Measurements from ENCODE around the gene C3. TPM values are rescaled to one million over a fixed set of nuclear protein-coding genes. Genes with fewer than 3 reads are reported as not detected.
"Not testable (repeated sequence)": the region's sequence is repeated elsewhere in the genome, so short reads cannot be mapped to it uniquely, and the experiment has no call there.

The C3 gene
- total RNA-seq, 2 experiments from 2014 or later: 0.34 to 1.1 TPM

- Mint-ChIP-seq H3K4me1 (ENCODE audit: low read depth) (peaks cover 22% of the 10 kb centered on the region), H3K4me3 (no peak overlapping the region), H3K27ac (no peak overlapping the region), H3K36me3 (ENCODE audit: low read depth) (peaks cover 35% of the 10 kb centered on the region), H3K9me3 (peaks cover 7% of the 10 kb centered on the region), H3K27me3 (no peaks in the 10 kb centered on the region)
- intact Hi-C loops (cut with micrococcal nuclease): loop anchor here (5.0 kb wide), 1 partner anchor 74 kb away; the partner anchor contains the start of genes GPR108 and TRIP10
- TF ChIP-seq CTCF (IDR thresholded peaks at IDR 0.05): no peak
- ATAC-seq (peak; percentile 40), DNase-seq (peak; percentile 74)
- POLR2A ChIA-PET: interaction anchor here (0.6 to 2.1 kb wide), 3 partner anchors 9 to 23 kb away, joined by 3 to 5 read pairs (median 3); no protein-coding TSS in a partner anchor
- CTCF ChIA-PET: interaction anchor here (1.0 to 1.8 kb wide), 4 partner anchors 10 to 201 kb away, joined by 3 to 5 read pairs (median 4); no protein-coding TSS in a partner anchor
Observed at GRCh38 chr19:6663236-6664201, 56.9 kb downstream of the C3 start.

GRCh38 chr19:6662702-6663101 lies 57.7 kb downstream of the C3 start:
- H3K4me1 Mint-ChIP-seq (ENCODE audit: low read depth): peaks cover 27% of the 10 kb centered on the region
- no peak for DNase-seq
- no peak for TF ChIP-seq CTCF (IDR thresholded peaks at IDR 0.05)
- intact Hi-C loops (cut with micrococcal nuclease): loop anchor here (5.0 kb wide), 1 partner anchor 75 kb away; the partner anchor contains the start of genes GPR108 and TRIP10
- peaks cover 34% of the 10 kb centered on the region for H3K36me3 Mint-ChIP-seq (ENCODE audit: low read depth)
- POLR2A ChIA-PET: interaction anchor here (0.6 to 3.1 kb wide), 4 partner anchors 8 to 19 kb away, joined by 3 to 12 read pairs (median 5); no protein-coding TSS in a partner anchor
- peaks cover 7% of the 10 kb centered on the region for H3K9me3 Mint-ChIP-seq
- CTCF ChIA-PET: interaction anchor here (1.1 to 2.0 kb wide), 4 partner anchors 11 to 146 kb away, joined by 3 to 10 read pairs (median 6); no protein-coding TSS in a partner anchor
- ATAC-seq: no peak
- no peak overlapping the region for H3K27ac Mint-ChIP-seq
- H3K27me3 Mint-ChIP-seq: no peaks in the 10 kb centered on the region
- no peak overlapping the region for H3K4me3 Mint-ChIP-seq

GRCh38 chr19:6661509-6662244 lies 58.8 kb downstream of the C3 start:
- H3K4me1 Mint-ChIP-seq (ENCODE audit: low read depth): peaks cover 24% of the 10 kb centered on the region
- H3K27me3 Mint-ChIP-seq, H3K27ac Mint-ChIP-seq, H3K9me3 Mint-ChIP-seq: not testable (repeated sequence)
- POLR2A ChIA-PET: interaction anchor here (0.7 to 3.1 kb wide), 10 partner anchors 8 to 150 kb away, joined by 3 to 12 read pairs (median 4); partner anchors contain the start of genes TNFSF14 and VAV1
- ATAC-seq (peak; percentile 75), DNase-seq (peak; percentile 86)
- H3K4me3 Mint-ChIP-seq: peak overlapping the region; percentile 57
- CTCF ChIA-PET: interaction anchor here (0.7 to 2.0 kb wide), 15 partner anchors 8 to 201 kb away, joined by 3 to 10 read pairs (median 4); partner anchors contain the start of genes GPR108 and TNFSF14
- intact Hi-C loops (cut with micrococcal nuclease): loop anchor here (5.0 kb wide), 1 partner anchor 76 kb away; the partner anchor contains the start of genes GPR108 and TRIP10
- peaks cover 32% of the 10 kb centered on the region for H3K36me3 Mint-ChIP-seq (ENCODE audit: low read depth)

GRCh38 chr19:6660930-6661329 lies 59.5 kb downstream of the C3 start:
- no peaks in the 10 kb centered on the region for H3K27me3 Mint-ChIP-seq
- peaks cover 7% of the 10 kb centered on the region for H3K9me3 Mint-ChIP-seq
- no peak for DNase-seq
- peaks cover 33% of the 10 kb centered on the region for H3K36me3 Mint-ChIP-seq (ENCODE audit: low read depth)
- intact Hi-C loops (cut with micrococcal nuclease): loop anchor here (5.0 kb wide), 1 partner anchor 76 kb away; the partner anchor contains the start of genes GPR108 and TRIP10
- no peak for TF ChIP-seq CTCF (IDR thresholded peaks at IDR 0.05)
- ATAC-seq: no peak
- H3K4me1 Mint-ChIP-seq (ENCODE audit: low read depth): peaks cover 26% of the 10 kb centered on the region
- no peak overlapping the region for H3K27ac Mint-ChIP-seq
- ChIA-PET CTCF (interaction anchor here (1.1 to 2.0 kb wide), 9 partner anchors 9 to 143 kb away, joined by 3 to 10 read pairs (median 4); partner anchors contain the start of gene GPR108), POLR2A (interaction anchor here (0.7 to 3.1 kb wide), 8 partner anchors 8 to 151 kb away, joined by 3 to 12 read pairs (median 4); partner anchors contain the start of gene TNFSF14)
- peak overlapping the region; percentile 57 for H3K4me3 Mint-ChIP-seq

GRCh38 chr19:6656390-6656789 lies 64.1 kb downstream of the C3 start:
- ChIA-PET POLR2A (interaction anchor here (0.7 kb wide), 1 partner anchor 408 kb away, joined by 3 read pairs; no protein-coding TSS in a partner anchor), CTCF (interaction anchor here (0.9 to 3.0 kb wide), 2 partner anchors 80 to 82 kb away, joined by 3 to 8 read pairs; partner anchors contain the start of gene GPR108)
- H3K4me3 Mint-ChIP-seq; intact Hi-C loops (cut with micrococcal nuclease); H3K9me3 Mint-ChIP-seq; H3K27me3 Mint-ChIP-seq; DNase-seq; ATAC-seq: not testable (repeated sequence)
- Mint-ChIP-seq H3K4me1 (ENCODE audit: low read depth) (peaks cover 50% of the 10 kb centered on the region), H3K36me3 (ENCODE audit: low read depth) (peaks cover 30% of the 10 kb centered on the region), H3K27ac (peak overlapping the region; percentile 27)
